C4-2B (cell line): ENCODE measurements around the gene PEX11B.

Source experiments
- CTCF ChIP-seq: fragments of 450-650 bp; conservative IDR thresholded peaks from 2 replicates; pipeline ENCODE4 v1.5.1; 2017; ENCODE audit warnings: mild to moderate bottlenecking
- ZFX ChIP-seq: fragments of 450-650 bp; IDR thresholded peaks from 2 replicates; pipeline ENCODE4 v1.6.1; 2017

GRCh38 chr1:145886816-145887215 is 31.7 kb downstream of the PEX11B start:
- TF ChIP-seq CTCF (no peak), ZFX (no peak)
